GM19238 (cell line): ENCODE results near the gene TASL.
"Not testable (repeated sequence)": the region's sequence is repeated elsewhere in the genome, so short reads cannot be mapped to it uniquely, and the experiment has no call there.

Source experiments
- DNase-seq: peaks from one replicate; pipeline ENCODE4 v3.0.0; 2011; ENCODE audit warnings: low spot score; ENCODE audit not compliant: insufficient read length

The TASL gene

GRCh38 chrX:30580641-30581040 lies 3.1 kb upstream of the TASL start:
- no peak for DNase-seq

- DNase-seq: no peak
Measured at GRCh38 chrX:30576881-30577280, 685 bp downstream of the TASL start.

- no peak for DNase-seq
Measured at GRCh38 chrX:30573125-30573524, 4.4 kb downstream of the TASL start.

GRCh38 chrX:30572678-30573077 lies 4.9 kb downstream of the TASL start:
- no peak for DNase-seq

- DNase-seq: no peak
Measured at GRCh38 chrX:30572004-30572403, 5.6 kb downstream of the TASL start.

- DNase-seq: no peak
Measured at GRCh38 chrX:30570505-30570904, 7.1 kb downstream of the TASL start.

GRCh38 chrX:30568136-30568535 lies 9.4 kb downstream of the TASL start:
- DNase-seq: no peak

- not testable (repeated sequence) for DNase-seq
Measured at GRCh38 chrX:30563070-30563469, 14.5 kb downstream of the TASL start.

- no peak for DNase-seq
Measured at GRCh38 chrX:30561191-30561590, 16.4 kb downstream of the TASL start.

- no peak for DNase-seq
Measured at GRCh38 chrX:30538271-30538670, 39.3 kb downstream of the TASL start.

GRCh38 chrX:30533835-30534234 lies 43.7 kb downstream of the TASL start:
- no peak for DNase-seq

- no peak for DNase-seq
Measured at GRCh38 chrX:30533266-30533665, 44.3 kb downstream of the TASL start.

GRCh38 chrX:30530606-30531005 lies 47.0 kb downstream of the TASL start:
- no peak for DNase-seq

GRCh38 chrX:30525732-30526131 lies 51.8 kb downstream of the TASL start:
- no peak for DNase-seq

- DNase-seq: no peak
Measured at GRCh38 chrX:30521440-30522182, 56.0 kb downstream of the TASL start.

- DNase-seq: no peak
Measured at GRCh38 chrX:30513284-30513683, 64.3 kb downstream of the TASL start.
